HG03045 (cell line): ENCODE measurements around the gene HEPACAM.

ENCODE experiments used
- ATAC-seq: cut with Tn5 transposase; IDR thresholded peaks from one replicate; pipeline ENCODE4 v1.9.1; 2021; ENCODE audit warnings: mild to moderate bottlenecking, moderate library complexity; ENCODE audit not compliant: unreplicated experiment

Gene HEPACAM

DNA sequence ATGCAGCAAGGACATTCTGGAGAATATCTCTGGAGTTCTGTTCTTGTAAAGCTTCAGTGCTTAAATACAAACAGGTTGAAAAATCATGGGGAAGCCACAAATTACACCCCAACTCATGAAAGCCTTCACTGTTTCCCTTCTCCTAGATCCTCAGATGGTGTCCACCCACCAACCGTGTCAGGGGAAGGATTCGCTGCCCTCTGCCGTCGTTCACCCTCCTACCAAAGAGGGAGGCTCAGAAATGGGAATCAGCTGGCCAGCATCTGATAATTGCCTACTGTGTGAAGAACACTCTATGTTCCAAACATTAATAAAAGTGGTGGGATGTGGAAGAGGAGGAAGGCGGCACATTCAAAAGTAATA, 7.4 kb upstream of the HEPACAM start:
- ATAC-seq: no peak

DNA sequence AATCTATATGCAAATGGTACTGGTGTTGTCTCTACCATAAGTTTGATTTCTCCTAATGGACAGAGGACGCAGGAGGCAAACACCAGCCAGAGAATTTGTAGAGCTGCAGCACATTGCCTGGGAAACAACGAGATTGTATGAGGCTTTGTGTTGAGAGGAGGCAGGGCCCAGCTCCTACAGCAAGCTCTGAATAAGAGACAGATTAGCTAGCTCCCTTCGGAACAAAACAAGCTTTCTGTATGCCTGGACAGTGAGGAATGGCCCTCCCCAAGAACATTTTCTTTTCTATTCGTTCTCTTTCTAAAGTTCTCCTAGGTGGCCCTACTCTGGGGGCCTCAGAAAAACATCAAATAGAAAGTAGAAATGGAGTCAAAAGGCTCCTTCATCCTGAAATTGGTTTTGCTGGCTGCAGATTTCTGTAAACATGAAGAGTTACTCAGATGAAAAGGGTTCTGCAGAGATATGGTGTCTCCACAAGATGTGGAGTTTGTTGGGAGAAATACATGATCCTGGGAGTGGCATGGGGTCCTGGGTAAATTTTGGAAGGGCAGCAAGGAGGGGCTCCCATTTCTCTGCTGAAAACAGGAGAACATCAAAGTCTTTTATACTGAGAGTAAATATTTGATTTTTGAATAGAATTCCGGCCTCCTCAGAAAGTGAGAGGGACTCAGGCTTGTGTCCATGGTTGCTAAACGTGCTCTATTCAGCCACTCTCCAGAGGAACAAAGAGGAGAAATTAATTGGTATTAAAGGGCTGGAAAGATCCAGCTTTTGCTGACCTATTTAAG, 6.8 kb upstream of the HEPACAM start:
- no peak for ATAC-seq

- no peak for ATAC-seq
Measured at GRCh38 chr11:124941703-124942102, 5.9 kb upstream of the HEPACAM start.

- ATAC-seq: no peak
Measured at GRCh38 chr11:124938970-124939369, 3.1 kb upstream of the HEPACAM start.

GRCh38 chr11:124938206-124938765, 2.4 kb upstream of the HEPACAM start:
- no peak for ATAC-seq

GRCh38 chr11:124937336-124937935, 1.6 kb upstream of the HEPACAM start:
- ATAC-seq: no peak

GRCh38 chr11:124934862-124935547, 842 bp downstream of the HEPACAM start:
- ATAC-seq: no peak

GRCh38 chr11:124930799-124931198, 5.0 kb downstream of the HEPACAM start:
- peak; percentile 60 for ATAC-seq

DNA sequence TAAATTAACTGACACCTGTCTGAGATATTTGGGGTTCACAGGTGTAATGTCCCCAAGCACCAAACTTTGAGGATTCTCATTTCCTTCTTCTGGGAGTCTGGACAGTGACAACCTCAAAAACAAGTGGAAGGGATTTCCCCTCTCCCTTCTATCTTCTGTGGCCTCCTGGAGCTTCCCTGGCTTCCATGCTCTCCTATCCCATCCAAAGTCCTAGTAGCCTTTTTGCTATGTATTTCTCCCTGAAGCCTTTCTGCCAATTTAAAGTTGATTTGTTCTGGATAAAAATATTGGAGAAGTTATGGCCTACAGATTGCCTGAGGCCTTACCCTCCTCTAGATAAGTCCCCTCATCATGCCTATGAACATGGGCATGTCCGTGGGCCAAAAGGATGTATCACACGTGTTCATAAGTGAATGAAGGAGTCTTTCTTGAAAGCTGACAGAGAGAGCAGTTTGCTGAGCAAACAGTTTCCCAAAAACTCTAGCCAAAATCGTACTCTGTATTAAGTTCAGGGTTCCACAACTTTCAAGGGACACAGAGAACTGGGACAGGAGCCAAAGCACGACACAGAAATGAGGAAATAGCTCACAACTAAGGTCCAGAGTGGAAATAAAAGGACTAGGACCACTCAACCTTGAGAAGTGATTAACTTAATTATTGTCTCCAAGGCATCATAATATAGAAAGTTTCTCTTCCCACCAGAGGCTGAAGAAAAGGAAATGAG, 6.7 kb downstream of the HEPACAM start:
- ATAC-seq: no peak

GRCh38 chr11:124923296-124923695, 12.6 kb downstream of the HEPACAM start:
- no peak for ATAC-seq

DNA sequence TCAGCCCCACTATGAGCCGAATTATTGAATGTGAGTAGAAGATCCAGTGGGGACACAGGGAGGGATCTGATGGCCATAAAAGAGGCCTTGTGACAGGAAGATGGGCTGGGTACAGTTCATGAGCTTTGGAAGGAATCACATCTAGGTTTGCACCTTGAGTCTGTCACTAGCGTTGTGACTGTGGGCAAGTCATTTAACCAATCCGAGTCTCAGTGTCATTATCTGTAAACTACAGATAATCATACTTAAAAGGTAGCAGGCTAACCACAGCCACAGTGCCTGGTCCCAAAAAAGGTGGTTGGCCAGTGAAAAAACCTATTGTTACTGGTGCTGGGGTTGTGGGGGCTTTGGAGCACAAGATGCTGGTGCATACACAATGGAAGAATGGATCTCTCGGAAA, 13.0 kb downstream of the HEPACAM start:
- no peak for ATAC-seq

- no peak for ATAC-seq
Measured at GRCh38 chr11:124920870-124921609, 14.8 kb downstream of the HEPACAM start.

- no peak for ATAC-seq
Measured at GRCh38 chr11:124920356-124920755, 15.5 kb downstream of the HEPACAM start.

DNA sequence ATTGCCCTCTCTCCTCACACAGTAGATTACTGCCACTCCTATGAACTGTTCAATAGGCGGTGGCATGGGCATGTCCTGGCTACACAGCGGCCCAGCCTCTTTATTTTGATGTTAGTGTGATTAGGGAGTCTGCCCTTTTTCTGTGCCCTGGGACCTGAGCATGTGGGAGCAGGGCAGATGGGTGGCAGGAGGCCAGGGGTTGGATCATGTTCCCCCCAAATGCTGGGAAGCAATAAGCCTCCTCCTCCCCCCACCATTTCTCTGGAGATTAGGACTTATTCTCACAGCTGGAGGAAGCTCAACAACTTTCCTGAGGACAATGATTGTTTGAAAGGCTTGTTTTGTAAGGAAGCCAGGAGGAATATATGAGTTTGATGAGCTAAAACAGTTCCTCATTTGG, 15.9 kb downstream of the HEPACAM start:
- no peak for ATAC-seq

DNA sequence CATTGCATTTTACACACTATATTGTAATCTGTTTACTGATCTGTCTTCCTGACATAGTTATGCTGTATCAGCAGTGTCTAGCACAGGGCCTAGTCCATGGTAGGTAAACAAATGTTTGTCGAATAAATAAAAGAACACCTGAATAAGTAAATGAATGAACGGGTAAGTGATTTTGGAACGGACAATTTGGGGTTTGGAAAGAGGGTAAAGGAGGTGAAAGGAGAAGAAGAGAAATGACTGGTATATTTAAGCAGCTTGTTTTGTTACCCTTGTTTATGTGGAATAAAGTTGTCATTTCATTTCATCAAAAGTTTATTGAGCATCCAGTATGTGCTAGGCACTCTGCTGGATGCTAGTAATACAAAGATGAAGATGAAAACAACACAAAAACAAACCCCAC, 16.9 kb downstream of the HEPACAM start, which contains the start of gene HEPN1:
Gene HEPN1, plus strand, starts transcription at position 301 of the 400 bp plus-strand sequence.
- no peak for ATAC-seq

DNA sequence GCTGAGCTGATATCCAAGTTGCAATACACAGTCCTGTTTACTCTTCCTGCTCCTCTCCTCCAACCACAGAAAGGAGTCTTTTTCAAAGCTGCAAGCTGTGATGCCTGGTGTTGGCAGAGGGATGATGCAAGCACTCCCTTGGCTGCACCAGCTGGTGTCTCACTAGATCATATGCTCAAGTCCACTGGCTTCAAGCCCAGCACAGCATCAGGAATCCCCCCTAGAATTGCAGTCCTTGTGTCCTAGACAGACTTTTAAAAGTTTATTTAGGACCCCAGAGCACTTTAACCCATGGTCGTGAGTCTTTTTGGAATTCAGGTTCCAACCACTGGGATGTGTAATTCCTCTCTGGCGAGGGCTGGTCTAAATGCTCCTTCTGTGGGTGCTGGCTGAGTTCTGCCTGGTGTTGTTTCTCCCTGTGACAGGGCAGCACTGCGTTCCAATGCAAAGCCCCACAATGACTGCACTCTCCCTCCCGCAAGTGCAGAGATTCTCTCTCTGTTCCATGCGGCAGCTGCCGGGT, 18.7 kb downstream of the HEPACAM start:
- no peak for ATAC-seq

GRCh38 chr11:124916370-124916710, 19.5 kb downstream of the HEPACAM start:
- ATAC-seq: no peak

DNA sequence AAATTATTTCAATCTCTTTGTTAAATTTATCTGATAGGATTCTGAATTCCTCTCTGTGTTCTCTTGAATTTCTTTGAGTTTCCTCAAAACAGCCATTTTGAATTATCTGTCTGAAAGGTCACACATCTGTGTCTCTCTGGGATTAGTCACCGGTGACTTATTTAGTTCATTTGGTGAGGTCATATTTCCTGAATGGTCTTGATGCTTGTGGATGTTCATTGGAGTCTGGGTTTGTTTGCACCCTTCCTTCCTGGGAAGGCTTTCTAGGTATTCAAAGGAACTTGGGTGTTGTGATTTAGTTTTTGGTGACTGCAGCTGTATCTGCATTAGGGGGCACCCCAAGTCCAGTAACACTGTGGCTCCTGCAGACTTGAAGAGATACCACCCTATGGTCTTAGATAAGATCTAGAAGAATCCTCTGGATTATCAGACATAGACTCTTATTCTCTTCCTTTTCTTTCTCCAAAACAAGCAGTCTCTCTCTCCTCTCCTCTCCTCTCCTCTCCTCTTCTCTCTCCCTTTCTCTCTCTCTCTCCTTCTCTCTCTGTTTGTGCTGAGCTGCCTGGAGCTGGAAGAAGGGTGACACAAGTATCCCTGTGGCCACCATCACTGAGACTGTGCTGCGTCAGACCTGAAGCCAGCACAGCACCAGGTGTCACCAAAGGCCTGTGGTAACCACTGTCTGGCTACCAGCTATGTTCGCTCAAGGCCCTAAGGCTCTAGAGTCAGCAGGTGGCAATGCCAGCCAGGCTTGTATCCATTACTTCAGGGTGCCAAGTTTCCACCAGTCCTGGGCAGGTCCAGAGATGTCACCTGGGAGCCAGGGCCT, 20.1 kb downstream of the HEPACAM start:
- no peak for ATAC-seq

DNA sequence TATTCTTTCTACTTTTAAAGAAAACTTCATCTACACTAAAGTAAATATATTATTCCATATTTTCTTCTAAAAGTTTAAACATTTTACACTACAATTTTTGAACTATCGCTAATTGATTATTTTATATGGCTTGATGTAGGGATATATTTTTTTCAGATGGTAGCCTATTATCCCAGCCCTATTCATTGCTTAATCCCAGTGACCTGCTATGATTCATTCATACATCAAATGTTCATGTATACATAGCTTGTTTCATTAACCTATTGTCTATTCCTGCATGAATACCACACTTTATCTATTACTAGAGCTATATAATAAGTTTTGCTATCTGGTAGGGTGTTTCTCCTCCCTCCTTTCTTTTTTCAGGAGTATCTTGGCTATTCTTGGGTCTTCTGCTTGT, 33.2 kb downstream of the HEPACAM start:
- ATAC-seq: no peak
